ENCODE results near the gene SBNO2. TPM values are rescaled to one million over a fixed set of nuclear protein-coding genes. Genes with fewer than 3 reads are reported as not detected.

The SBNO2 gene
- total and polyA plus RNA-seq, 9 of the 15 experiments (the other 6 are each of a cell fraction or from before 2014, with no cell fraction given) = 0.01 to 46.2 (median 6.7) TPM

- intact Hi-C loops (cut with micrococcal nuclease) = loop anchor here (2.0 to 5.0 kb wide), 2 partner anchors 61 to 82 kb away; partner anchors contain the start of genes ABCA7, RNU6-2 and TMEM259
- H3K4me1 ChIP-seq (replicated peaks in 1 of 2; ENCODE audit: control insufficient read depth in 2 of 2, insufficient read depth in 2 of 2, low read length in 2 of 2) = peaks cover 33 to 72% of the 10 kb centered on the region in 2 experiments
- H3K9me1 ChIP-seq (ENCODE audit: control insufficient read depth, insufficient read depth, low read length) = no peaks in the 10 kb centered on the region
- in situ Hi-C loops (cut with MboI) = no loop called here
- DNase-seq (ENCODE audit: extremely low read depth in 1 of 4, low spot score in 3 of 4) (no peak), ATAC-seq (no peak), FAIRE-seq (no peak)
- H3K4me2 ChIP-seq (ENCODE audit: insufficient read depth, low read length) = peak overlapping the region; percentile 82
- 21% methylated on average over 13 of the region's 20 CpGs for WGBS (ENCODE audit: insufficient coverage, low coverage, missing lambda C conversion rate)
- peak overlapping the region; percentile 71 for H3K27ac ChIP-seq (ENCODE audit: extremely low read depth, low read depth, low read length)
- ChIA-PET CTCF (ENCODE audit: low intra/inter-chr PET ratio) (no interaction called here), POLR2A (interaction anchor here (0.6 to 1.6 kb wide), 7 partner anchors 9 to 111 kb away, joined by 3 to 14 read pairs (median 6); no protein-coding TSS in a partner anchor)
- H2AFZ ChIP-seq (ENCODE audit: low read depth, low read length) = peak overlapping the region; percentile 74
- peaks cover 25% of the 10 kb centered on the region for H3K79me2 ChIP-seq (ENCODE audit: control insufficient read depth, insufficient read depth, low read length)
- H3K9me3 ChIP-seq (replicated peaks; ENCODE audit: control insufficient read depth, insufficient read depth, low read depth, low read length) = peaks cover 7% of the 10 kb centered on the region
- TSS peak; percentile 85 for BruUV-seq (replicated peaks)
- H3K4me3 ChIP-seq = peak overlapping the region; percentile 24; the same call in 1 of the 2 replicates
- no peaks in the 10 kb centered on the region for H3K27me3 ChIP-seq (ENCODE audit: control insufficient read depth in 2 of 2, insufficient read depth in 2 of 2, low read length in 2 of 2)
- no peaks in the 10 kb centered on the region; the same call in 1 of the 2 replicates for H4K20me1 ChIP-seq (replicated peaks; ENCODE audit: control insufficient read depth, insufficient read depth, low read length)
- H3K9ac ChIP-seq (ENCODE audit: insufficient read depth in 1 of 2, low read depth in 2 of 2, low read length in 2 of 2) = peak overlapping the region; percentile 44 to 57; a peak in 3 of 4 replicates
- H3K36me3 ChIP-seq (ENCODE audit: control insufficient read depth, insufficient read depth, low read length) = peaks cover 31% of the 10 kb centered on the region; the same call in 2 of the 3 replicates
- peak; percentile 56; the same call in 1 of the 2 replicates for TF ChIP-seq HLTF (IDR thresholded peaks at IDR 0.05)
- TF ChIP-seq, protein P1, sequence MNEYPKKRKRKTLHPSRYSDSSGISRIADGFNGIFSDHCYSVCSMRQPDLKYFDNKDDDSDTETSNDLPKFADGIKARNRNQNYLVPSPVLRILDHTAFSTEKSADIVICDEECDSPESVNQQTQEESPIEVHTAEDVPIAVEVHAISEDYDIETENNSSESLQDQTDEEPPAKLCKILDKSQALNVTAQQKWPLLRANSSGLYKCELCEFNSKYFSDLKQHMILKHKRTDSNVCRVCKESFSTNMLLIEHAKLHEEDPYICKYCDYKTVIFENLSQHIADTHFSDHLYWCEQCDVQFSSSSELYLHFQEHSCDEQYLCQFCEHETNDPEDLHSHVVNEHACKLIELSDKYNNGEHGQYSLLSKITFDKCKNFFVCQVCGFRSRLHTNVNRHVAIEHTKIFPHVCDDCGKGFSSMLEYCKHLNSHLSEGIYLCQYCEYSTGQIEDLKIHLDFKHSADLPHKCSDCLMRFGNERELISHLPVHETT (CRISPR knock-in tag; conservative IDR thresholded peaks at IDR 0.05 in 1 of 2, IDR thresholded peaks at IDR 0.05 in 1 of 2) = peak in 1 of 2 experiments; percentile 9; a peak in 1 of 4 replicates
- TF ChIP-seq, protein P2, sequence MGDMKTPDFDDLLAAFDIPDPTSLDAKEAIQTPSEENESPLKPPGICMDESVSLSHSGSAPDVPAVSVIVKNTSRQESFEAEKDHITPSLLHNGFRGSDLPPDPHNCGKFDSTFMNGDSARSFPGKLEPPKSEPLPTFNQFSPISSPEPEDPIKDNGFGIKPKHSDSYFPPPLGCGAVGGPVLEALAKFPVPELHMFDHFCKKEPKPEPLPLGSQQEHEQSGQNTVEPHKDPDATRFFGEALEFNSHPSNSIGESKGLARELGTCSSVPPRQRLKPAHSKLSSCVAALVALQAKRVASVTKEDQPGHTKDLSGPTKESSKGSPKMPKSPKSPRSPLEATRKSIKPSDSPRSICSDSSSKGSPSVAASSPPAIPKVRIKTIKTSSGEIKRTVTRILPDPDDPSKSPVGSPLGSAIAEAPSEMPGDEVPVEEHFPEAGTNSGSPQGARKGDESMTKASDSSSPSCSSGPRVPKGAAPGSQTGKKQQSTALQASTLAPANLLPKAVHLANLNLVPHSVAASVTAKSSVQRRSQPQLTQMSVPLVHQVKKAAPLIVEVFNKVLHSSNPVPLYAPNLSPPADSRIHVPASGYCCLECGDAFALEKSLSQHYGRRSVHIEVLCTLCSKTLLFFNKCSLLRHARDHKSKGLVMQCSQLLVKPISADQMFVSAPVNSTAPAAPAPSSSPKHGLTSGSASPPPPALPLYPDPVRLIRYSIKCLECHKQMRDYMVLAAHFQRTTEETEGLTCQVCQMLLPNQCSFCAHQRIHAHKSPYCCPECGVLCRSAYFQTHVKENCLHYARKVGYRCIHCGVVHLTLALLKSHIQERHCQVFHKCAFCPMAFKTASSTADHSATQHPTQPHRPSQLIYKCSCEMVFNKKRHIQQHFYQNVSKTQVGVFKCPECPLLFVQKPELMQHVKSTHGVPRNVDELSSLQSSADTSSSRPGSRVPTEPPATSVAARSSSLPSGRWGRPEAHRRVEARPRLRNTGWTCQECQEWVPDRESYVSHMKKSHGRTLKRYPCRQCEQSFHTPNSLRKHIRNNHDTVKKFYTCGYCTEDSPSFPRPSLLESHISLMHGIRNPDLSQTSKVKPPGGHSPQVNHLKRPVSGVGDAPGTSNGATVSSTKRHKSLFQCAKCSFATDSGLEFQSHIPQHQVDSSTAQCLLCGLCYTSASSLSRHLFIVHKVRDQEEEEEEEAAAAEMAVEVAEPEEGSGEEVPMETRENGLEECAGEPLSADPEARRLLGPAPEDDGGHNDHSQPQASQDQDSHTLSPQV (IDR thresholded peaks at IDR 0.05) = peak; percentile 30
- peak; percentile 58; the same call in 1 of the 2 replicates for TF ChIP-seq NKRF (IDR thresholded peaks at IDR 0.05; ENCODE audit: borderline replicate concordance)
- peak; percentile 83 for TF ChIP-seq SMAD4 (CRISPR knock-in tag; conservative IDR thresholded peaks at IDR 0.05)
- TF ChIP-seq, protein P3, sequence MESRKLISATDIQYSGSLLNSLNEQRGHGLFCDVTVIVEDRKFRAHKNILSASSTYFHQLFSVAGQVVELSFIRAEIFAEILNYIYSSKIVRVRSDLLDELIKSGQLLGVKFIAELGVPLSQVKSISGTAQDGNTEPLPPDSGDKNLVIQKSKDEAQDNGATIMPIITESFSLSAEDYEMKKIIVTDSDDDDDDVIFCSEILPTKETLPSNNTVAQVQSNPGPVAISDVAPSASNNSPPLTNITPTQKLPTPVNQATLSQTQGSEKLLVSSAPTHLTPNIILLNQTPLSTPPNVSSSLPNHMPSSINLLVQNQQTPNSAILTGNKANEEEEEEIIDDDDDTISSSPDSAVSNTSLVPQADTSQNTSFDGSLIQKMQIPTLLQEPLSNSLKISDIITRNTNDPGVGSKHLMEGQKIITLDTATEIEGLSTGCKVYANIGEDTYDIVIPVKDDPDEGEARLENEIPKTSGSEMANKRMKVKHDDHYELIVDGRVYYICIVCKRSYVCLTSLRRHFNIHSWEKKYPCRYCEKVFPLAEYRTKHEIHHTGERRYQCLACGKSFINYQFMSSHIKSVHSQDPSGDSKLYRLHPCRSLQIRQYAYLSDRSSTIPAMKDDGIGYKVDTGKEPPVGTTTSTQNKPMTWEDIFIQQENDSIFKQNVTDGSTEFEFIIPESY (CRISPR knock-in tag; IDR thresholded peaks at IDR 0.05) = peak; percentile 20; the same call in 1 of the 2 replicates
- TF ChIP-seq BCOR (IDR thresholded peaks at IDR 0.05) = peak; percentile 94
- TF ChIP-seq HDAC2 (IDR thresholded peaks at IDR 0.05) = peak; percentile 76
- no peak for TF ChIP-seq ZNF274 (IDR thresholded peaks at IDR 0.05; ENCODE audit: borderline replicate concordance, low read depth, low read length)
- no peak for TF ChIP-seq EWSR1 (IDR thresholded peaks at IDR 0.05; ENCODE audit: borderline replicate concordance, low read depth, partially characterized antibody)
Observed at GRCh38 chr19:1103132-1103707, 70.8 kb downstream of the SBNO2 start.
